Measurements from ENCODE around the gene NES. TPM values are rescaled to one million over a fixed set of nuclear protein-coding genes. Genes with fewer than 3 reads are reported as not detected.

Gene NES
- total and polyA plus RNA-seq, 2 donors = 3.3 to 3.7 TPM

DNA sequence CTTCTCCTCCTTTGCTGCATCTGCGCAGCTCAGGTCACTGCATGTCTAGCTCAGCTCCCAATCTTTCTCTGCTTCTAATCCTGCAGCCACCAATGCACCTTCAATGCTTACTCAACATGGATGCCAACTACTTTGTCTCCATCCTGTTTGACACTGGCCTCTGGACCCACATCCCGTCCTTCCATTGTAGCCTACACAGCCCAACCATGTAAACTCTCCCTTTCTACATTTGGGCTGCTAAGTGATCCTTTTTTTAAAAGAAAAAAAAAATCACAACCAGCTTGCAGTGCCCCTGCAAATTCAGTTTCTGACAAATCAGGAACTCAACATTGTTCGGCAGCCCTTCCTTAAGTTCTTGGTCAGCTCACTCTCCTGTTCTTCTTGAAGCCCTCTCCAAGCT is 37.6 kb upstream of the NES start:
- peaks cover 0 to 7% of the 10 kb centered on the region in 2 donors for H3K4me1 ChIP-seq (ENCODE audit: control insufficient read depth in 2 of 2, insufficient read depth in 2 of 2, low read length in 2 of 2)
- 96% methylated on average over 3 of the region's 3 CpGs for WGBS
- no peak overlapping the region for H3K27ac ChIP-seq (ENCODE audit: low read depth in 1 of 2, low read length in 1 of 2)
- H3K9me3 ChIP-seq (ENCODE audit: control insufficient read depth in 2 of 2, insufficient read depth in 1 of 2, low read length in 1 of 2) = no peaks in the 10 kb centered on the region
- H3K4me3 ChIP-seq (ENCODE audit: low read length in 2 of 2) = no peak overlapping the region
- peaks cover 0 to 3% of the 10 kb centered on the region in 2 donors for H3K27me3 ChIP-seq (ENCODE audit: control insufficient read depth in 2 of 2, insufficient read depth in 1 of 2, low read length in 1 of 2)
- peaks cover 5 to 9% of the 10 kb centered on the region in 2 donors for H3K36me3 ChIP-seq (ENCODE audit: control insufficient read depth in 2 of 2, insufficient read depth in 2 of 2, low read length in 1 of 2)
- DNase-seq (ENCODE audit: low read depth in 6 of 9, low spot score in 9 of 9) = no peak

GRCh38 chr1:156712626-156713025 is 35.4 kb upstream of the NES start:
- DNase-seq (ENCODE audit: low read depth in 6 of 9, low spot score in 9 of 9) = no peak
- peaks cover 4% of the 10 kb centered on the region in 2 donors for H3K36me3 ChIP-seq (ENCODE audit: control insufficient read depth in 2 of 2, insufficient read depth in 2 of 2, low read length in 1 of 2)
- no peaks in the 10 kb centered on the region for H3K9me3 ChIP-seq (ENCODE audit: control insufficient read depth in 2 of 2, insufficient read depth in 1 of 2, low read length in 1 of 2)
- H3K27ac ChIP-seq (ENCODE audit: low read depth in 1 of 2, low read length in 1 of 2) = no peak overlapping the region
- H3K27me3 ChIP-seq (ENCODE audit: control insufficient read depth in 2 of 2, insufficient read depth in 1 of 2, low read length in 1 of 2) = peaks cover 0 to 18% of the 10 kb centered on the region in 2 donors
- peaks cover 0 to 14% of the 10 kb centered on the region in 2 donors for H3K4me1 ChIP-seq (ENCODE audit: control insufficient read depth in 2 of 2, insufficient read depth in 2 of 2, low read length in 2 of 2)
- no peak overlapping the region for H3K4me3 ChIP-seq (ENCODE audit: low read length in 2 of 2)
- 84% methylated on average over 3 of the region's 3 CpGs for WGBS

GRCh38 chr1:156711011-156711817 is 34.0 kb upstream of the NES start:
- Histone ChIP-seq H3K27me3 (ENCODE audit: control insufficient read depth in 2 of 2, insufficient read depth in 1 of 2, low read length in 1 of 2) (peaks cover 2 to 33% of the 10 kb centered on the region in 2 donors), H3K36me3 (ENCODE audit: control insufficient read depth in 2 of 2, insufficient read depth in 2 of 2, low read length in 1 of 2) (peaks cover 4% of the 10 kb centered on the region in 2 donors), H3K9me3 (ENCODE audit: control insufficient read depth in 2 of 2, insufficient read depth in 1 of 2, low read length in 1 of 2) (peaks cover 0 to 4% of the 10 kb centered on the region in 2 donors), H3K4me1 (ENCODE audit: control insufficient read depth in 2 of 2, insufficient read depth in 2 of 2, low read length in 2 of 2) (peaks cover 4 to 28% of the 10 kb centered on the region in 2 donors), H3K4me3 (ENCODE audit: low read length in 2 of 2) (no peak overlapping the region), H3K27ac (ENCODE audit: low read depth in 1 of 2, low read length in 1 of 2) (no peak overlapping the region)
- DNase-seq (ENCODE audit: low read depth in 6 of 9, low spot score in 9 of 9) = no peak
- WGBS = 97% methylated on average over 9 of the region's 9 CpGs

DNA sequence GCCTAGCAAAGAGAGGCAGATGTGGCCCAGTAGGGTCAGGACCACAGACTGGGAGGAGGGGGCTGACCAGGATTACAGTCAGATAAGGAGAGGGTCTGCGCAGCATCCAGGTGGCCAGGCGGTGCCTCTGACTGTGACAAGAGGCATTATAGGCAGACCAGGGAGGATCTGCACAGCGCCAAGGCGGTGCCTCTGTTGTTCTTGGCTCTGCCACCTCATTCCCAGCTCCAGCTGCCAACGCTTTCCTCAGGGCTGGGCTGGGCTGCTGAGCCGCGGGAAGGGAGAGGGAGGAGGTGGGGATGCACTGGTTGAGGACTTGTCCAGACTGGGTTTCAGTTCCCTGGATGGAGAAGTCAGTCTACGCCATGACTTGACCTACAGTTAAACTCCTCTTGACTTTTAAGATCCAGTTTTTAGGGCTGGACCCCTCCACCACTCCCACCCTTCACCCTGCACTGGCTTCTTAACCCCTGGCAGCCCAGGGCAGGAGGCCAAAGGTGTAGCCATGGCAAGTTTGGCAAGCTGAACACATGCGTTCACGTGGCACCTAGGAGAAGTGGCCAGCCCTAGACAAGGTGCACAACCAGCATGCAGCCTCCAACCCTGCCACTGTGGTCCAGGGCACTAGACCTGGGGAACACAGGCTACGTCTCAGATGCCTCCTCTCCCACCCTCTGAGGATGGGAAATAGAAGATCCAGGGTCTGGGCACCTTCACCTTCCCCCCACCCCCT is 32.7 kb upstream of the NES start:
- WGBS = 87% methylated on average over 11 of the region's 11 CpGs
- no peak overlapping the region for H3K27ac ChIP-seq (ENCODE audit: low read depth in 1 of 2, low read length in 1 of 2)
- H3K4me3 ChIP-seq (ENCODE audit: low read length in 2 of 2) = no peak overlapping the region
- H3K9me3 ChIP-seq (ENCODE audit: control insufficient read depth in 2 of 2, insufficient read depth in 1 of 2, low read length in 1 of 2) = peaks cover 0 to 5% of the 10 kb centered on the region in 2 donors
- H3K4me1 ChIP-seq (ENCODE audit: control insufficient read depth in 2 of 2, insufficient read depth in 2 of 2, low read length in 2 of 2) = peaks cover 12 to 40% of the 10 kb centered on the region in 2 donors
- peaks cover 0 to 4% of the 10 kb centered on the region in 2 donors for H3K36me3 ChIP-seq (ENCODE audit: control insufficient read depth in 2 of 2, insufficient read depth in 2 of 2, low read length in 1 of 2)
- H3K27me3 ChIP-seq (ENCODE audit: control insufficient read depth in 2 of 2, insufficient read depth in 1 of 2, low read length in 1 of 2) = peaks cover 8 to 45% of the 10 kb centered on the region in 2 donors
- no peak for DNase-seq (ENCODE audit: low read depth in 6 of 9, low spot score in 9 of 9)

GRCh38 chr1:156709031-156709430 is 31.8 kb upstream of the NES start:
- H3K4me3 ChIP-seq (ENCODE audit: low read length in 2 of 2) = no peak overlapping the region
- peaks cover 0 to 4% of the 10 kb centered on the region in 2 donors for H3K36me3 ChIP-seq (ENCODE audit: control insufficient read depth in 2 of 2, insufficient read depth in 2 of 2, low read length in 1 of 2)
- H3K27ac ChIP-seq (ENCODE audit: low read depth in 1 of 2, low read length in 1 of 2) = no peak overlapping the region
- H3K27me3 ChIP-seq (ENCODE audit: control insufficient read depth in 2 of 2, insufficient read depth in 1 of 2, low read length in 1 of 2) = peaks cover 14 to 54% of the 10 kb centered on the region in 2 donors
- DNase-seq (ENCODE audit: low read depth in 6 of 9, low spot score in 9 of 9) = no peak
- peaks cover 0 to 5% of the 10 kb centered on the region in 2 donors for H3K9me3 ChIP-seq (ENCODE audit: control insufficient read depth in 2 of 2, insufficient read depth in 1 of 2, low read length in 1 of 2)
- 89% methylated on average over 4 of the region's 4 CpGs for WGBS
- peaks cover 14 to 44% of the 10 kb centered on the region in 2 donors for H3K4me1 ChIP-seq (ENCODE audit: control insufficient read depth in 2 of 2, insufficient read depth in 2 of 2, low read length in 2 of 2)

GRCh38 chr1:156708218-156708661 is 31.0 kb upstream of the NES start:
- Histone ChIP-seq H3K27ac (ENCODE audit: low read depth in 1 of 2, low read length in 1 of 2) (no peak overlapping the region), H3K4me3 (ENCODE audit: low read length in 2 of 2) (no peak overlapping the region), H3K27me3 (ENCODE audit: control insufficient read depth in 2 of 2, insufficient read depth in 1 of 2, low read length in 1 of 2) (peaks cover 18 to 62% of the 10 kb centered on the region in 2 donors), H3K36me3 (ENCODE audit: control insufficient read depth in 2 of 2, insufficient read depth in 2 of 2, low read length in 1 of 2) (peaks cover 0 to 4% of the 10 kb centered on the region in 2 donors), H3K9me3 (ENCODE audit: control insufficient read depth in 2 of 2, insufficient read depth in 1 of 2, low read length in 1 of 2) (peaks cover 0 to 5% of the 10 kb centered on the region in 2 donors), H3K4me1 (ENCODE audit: control insufficient read depth in 2 of 2, insufficient read depth in 2 of 2, low read length in 2 of 2) (peaks cover 14 to 44% of the 10 kb centered on the region in 2 donors)
- 66% methylated on average over 4 of the region's 4 CpGs for WGBS
- no peak for DNase-seq (ENCODE audit: low read depth in 6 of 9, low spot score in 9 of 9)

DNA sequence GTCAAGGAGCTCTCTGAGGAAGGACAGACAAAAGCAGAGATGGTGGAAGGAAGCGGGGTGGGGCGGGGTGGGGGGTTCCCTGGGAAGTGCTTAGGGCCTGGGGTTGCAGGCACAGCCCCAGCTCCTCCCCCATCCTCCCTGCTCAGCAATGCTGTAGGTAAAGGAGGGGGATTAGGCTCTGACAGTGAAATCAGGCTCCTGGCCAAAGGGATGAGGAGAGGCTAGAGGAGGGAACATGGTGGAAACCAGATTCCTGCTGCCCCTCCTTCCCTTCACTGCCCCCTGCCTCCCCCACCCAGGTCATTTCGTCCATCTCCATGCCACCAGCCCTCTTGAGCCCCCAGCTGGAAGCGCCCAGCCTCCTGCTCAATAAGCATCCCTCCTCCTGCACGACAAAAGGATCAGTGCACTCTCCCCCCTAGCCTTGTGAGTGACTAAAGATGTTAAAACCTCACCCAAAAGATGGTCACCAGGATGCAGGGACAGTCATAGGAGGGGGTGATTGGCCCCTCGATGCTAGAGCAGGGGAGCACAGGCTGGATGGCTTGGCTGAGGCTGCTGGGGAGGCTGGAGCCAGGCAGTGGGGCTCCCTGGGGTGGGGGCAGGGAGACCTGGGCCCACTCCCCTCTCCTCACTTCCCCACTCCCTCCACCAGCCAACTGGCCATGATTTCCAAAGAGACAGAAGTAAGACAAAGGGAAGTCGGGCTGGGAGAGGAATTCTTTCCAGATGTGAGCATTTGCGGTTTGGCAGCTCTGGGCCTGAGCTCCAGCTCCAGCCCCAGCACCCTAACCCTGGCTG is 30.4 kb upstream of the NES start:
- no peak for DNase-seq (ENCODE audit: low read depth in 6 of 9, low spot score in 9 of 9)
- H3K27ac ChIP-seq (ENCODE audit: low read depth in 1 of 2, low read length in 1 of 2) = peak overlapping the region in 1 of 2 donors; percentile 55
- WGBS = 68% methylated on average over 8 of the region's 8 CpGs
- peaks cover 0 to 4% of the 10 kb centered on the region in 2 donors for H3K36me3 ChIP-seq (ENCODE audit: control insufficient read depth in 2 of 2, insufficient read depth in 2 of 2, low read length in 1 of 2)
- H3K4me3 ChIP-seq (ENCODE audit: low read length in 2 of 2) = no peak overlapping the region
- H3K9me3 ChIP-seq (ENCODE audit: control insufficient read depth in 2 of 2, insufficient read depth in 1 of 2, low read length in 1 of 2) = peaks cover 0 to 5% of the 10 kb centered on the region in 2 donors
- peaks cover 22 to 68% of the 10 kb centered on the region in 2 donors for H3K27me3 ChIP-seq (ENCODE audit: control insufficient read depth in 2 of 2, insufficient read depth in 1 of 2, low read length in 1 of 2)
- H3K4me1 ChIP-seq (ENCODE audit: control insufficient read depth in 2 of 2, insufficient read depth in 2 of 2, low read length in 2 of 2) = peaks cover 14 to 44% of the 10 kb centered on the region in 2 donors

DNA sequence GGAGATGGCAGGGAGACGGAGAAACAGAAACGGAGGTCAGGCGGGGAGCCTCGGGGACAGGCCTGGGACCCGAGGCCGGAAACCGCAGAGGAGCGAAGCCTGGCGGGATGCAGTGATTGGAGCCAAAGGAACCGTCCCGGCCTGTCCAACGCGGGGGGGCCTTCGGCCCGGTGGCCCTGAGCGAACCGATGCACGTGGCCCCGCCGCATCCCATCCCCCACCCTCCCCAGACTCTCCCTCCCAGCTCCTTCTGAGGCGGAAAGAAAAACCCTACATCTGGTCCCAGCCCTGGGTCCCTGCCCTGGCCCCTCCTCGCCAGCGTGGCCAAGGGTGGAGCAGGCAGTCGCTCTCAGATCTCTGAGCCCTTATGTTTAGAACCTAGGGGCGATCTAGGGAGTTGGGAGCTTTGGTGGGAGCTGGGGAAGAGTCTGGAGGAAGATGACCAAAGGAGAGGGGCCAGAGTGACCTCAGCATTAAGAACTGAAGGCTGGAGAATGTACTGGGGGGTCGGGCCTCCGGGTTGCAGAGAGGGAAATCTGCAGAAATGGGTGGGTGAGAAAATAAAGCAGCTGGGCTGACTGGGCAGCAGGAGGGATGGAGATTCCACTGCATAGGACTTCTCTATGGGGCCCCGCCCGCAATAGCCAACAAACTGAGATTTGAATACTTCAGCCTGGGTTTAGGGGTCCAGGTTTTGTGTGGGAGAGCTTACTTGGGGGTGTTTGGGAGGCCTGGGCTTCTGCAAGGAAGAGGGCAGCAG is 29.6 kb upstream of the NES start:
- 6% methylated on average over 29 of the region's 29 CpGs for WGBS
- H3K36me3 ChIP-seq (ENCODE audit: control insufficient read depth in 2 of 2, insufficient read depth in 2 of 2, low read length in 1 of 2) = peaks cover 0 to 4% of the 10 kb centered on the region in 2 donors
- peaks cover 14 to 44% of the 10 kb centered on the region in 2 donors for H3K4me1 ChIP-seq (ENCODE audit: control insufficient read depth in 2 of 2, insufficient read depth in 2 of 2, low read length in 2 of 2)
- H3K27ac ChIP-seq (ENCODE audit: low read depth in 1 of 2, low read length in 1 of 2) = peak overlapping the region; percentile 50 to 55
- no peak for DNase-seq (ENCODE audit: low read depth in 6 of 9, low spot score in 9 of 9)
- H3K27me3 ChIP-seq (ENCODE audit: control insufficient read depth in 2 of 2, insufficient read depth in 1 of 2, low read length in 1 of 2) = peaks cover 22 to 72% of the 10 kb centered on the region in 2 donors
- peaks cover 0 to 5% of the 10 kb centered on the region in 2 donors for H3K9me3 ChIP-seq (ENCODE audit: control insufficient read depth in 2 of 2, insufficient read depth in 1 of 2, low read length in 1 of 2)
- H3K4me3 ChIP-seq (ENCODE audit: low read length in 2 of 2) = peak overlapping the region; percentile 36 to 43
